Astrocyte of the spinal cord (primary cell): ENCODE measurements around the gene LIG3.

Experiments
- DNase-seq: peaks from one replicate; pipeline ENCODE4 v3.0.0; 2011; ENCODE audit warnings: low read depth, low spot score
- H3K4me3 ChIP-seq: 2 replicates; pipeline ENCODE4 v1.5.1; 2011; ENCODE audit warnings: low read depth, mild to moderate bottlenecking, low read length, moderate library complexity
- CTCF ChIP-seq: IDR thresholded peaks from 2 replicates; pipeline ENCODE4 v1.5.1; 2012; ENCODE audit warnings: low read depth, mild to moderate bottlenecking, low read length, inconsistent platforms
- in situ Hi-C: cut with HindIII; loops from 2 replicates; pipeline ENCODE4 v1.10.0; 2017; ENCODE audit warnings: low sequenced_read_pairs

Gene LIG3

GRCh38 chr17:35046740-35047283 is 66.5 kb downstream of the LIG3 start:
- peak overlapping the region; percentile 20 for H3K4me3 ChIP-seq
- in situ Hi-C loops: no loop called here
- TF ChIP-seq CTCF: no peak
- DNase-seq: peak; percentile 88

- in situ Hi-C loops: no loop called here
- no peak overlapping the region for H3K4me3 ChIP-seq
- TF ChIP-seq CTCF: no peak
- no peak for DNase-seq
These were observed 68.5 kb downstream of the LIG3 start for GRCh38 chr17:35048685-35049379.

GRCh38 chr17:35050170-35050569 is 69.9 kb downstream of the LIG3 start:
- H3K4me3 ChIP-seq: no peak overlapping the region
- in situ Hi-C loops: no loop called here
- no peak for DNase-seq
- TF ChIP-seq CTCF: no peak

GRCh38 chr17:35051183-35051578 is 70.9 kb downstream of the LIG3 start:
- in situ Hi-C loops: no loop called here
- TF ChIP-seq CTCF: no peak
- no peak overlapping the region for H3K4me3 ChIP-seq
- DNase-seq: no peak

GRCh38 chr17:35051579-35052240 is 71.4 kb downstream of the LIG3 start:
- in situ Hi-C loops: no loop called here
- DNase-seq: peak; percentile 78
- no peak for TF ChIP-seq CTCF

GRCh38 chr17:35052241-35052610 is 71.9 kb downstream of the LIG3 start:
- no peak for DNase-seq
- no peak for TF ChIP-seq CTCF
- no peak overlapping the region for H3K4me3 ChIP-seq
- in situ Hi-C loops: no loop called here

More at GRCh38 chr17:35051579-35052240, 71.4 kb downstream of the LIG3 start:
- no peak overlapping the region for H3K4me3 ChIP-seq
